ENCODE measurements around the gene TNS1. TPM values are rescaled to one million over a fixed set of nuclear protein-coding genes. Genes with fewer than 3 reads are reported as not detected.

The TNS1 gene
- total RNA-seq, 1 experiment from 2014 or later, result 3.4 TPM

DNA sequence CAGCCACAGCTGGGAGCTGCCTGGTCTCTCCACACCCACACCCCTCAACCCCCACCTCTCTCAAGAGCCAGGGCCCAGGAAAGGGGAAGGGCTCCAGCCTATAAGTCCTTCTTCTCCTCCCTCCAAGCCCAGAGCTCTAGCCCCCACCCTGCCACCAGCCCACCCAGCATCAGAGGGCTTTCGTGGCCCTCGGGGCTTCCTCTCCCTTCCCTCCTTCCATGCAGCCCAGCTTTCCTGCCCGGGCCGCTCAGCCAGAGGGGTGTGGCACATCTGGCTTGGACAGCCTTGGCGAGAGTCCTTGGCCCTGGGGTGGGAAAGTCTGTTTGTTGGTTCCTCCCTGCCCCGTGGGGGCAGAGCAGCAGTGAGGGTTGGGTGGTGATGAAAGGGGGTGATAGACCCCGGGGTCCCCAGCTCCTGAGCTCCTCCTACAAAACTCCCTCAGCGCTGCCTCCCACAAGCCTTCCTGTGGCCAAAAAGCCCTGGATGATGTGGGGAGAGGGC is 7.0 kb downstream of the TNS1 start:
- no peak overlapping the region for H3K27ac ChIP-seq (ENCODE audit: insufficient read length, low read depth, low read length)
- H2BK5ac ChIP-seq (ENCODE audit: insufficient read length, low read length), result no peak overlapping the region
- H3K79me2 ChIP-seq (ENCODE audit: insufficient read depth, low read length), result no peaks in the 10 kb centered on the region
- H3K79me1 ChIP-seq (ENCODE audit: insufficient read depth, low read depth, low read length, poor library complexity, severe bottlenecking), result no peaks in the 10 kb centered on the region
- H3K23me2 ChIP-seq (ENCODE audit: insufficient read length, low read depth, low read length, poor library complexity, severe bottlenecking), result no peaks in the 10 kb centered on the region
- H3K4me1 Mint-ChIP-seq, result peaks cover 5 to 23% of the 10 kb centered on the region in 2 experiments; a peak in 2 of 4 replicates
- no peak overlapping the region for H2BK12ac ChIP-seq (ENCODE audit: insufficient read length, low read depth, low read length)
- no peak for DNase-seq
- H2BK15ac ChIP-seq (ENCODE audit: low read depth, low read length), result no peak overlapping the region
- H3K4ac ChIP-seq (ENCODE audit: low read depth, low read length), result no peak overlapping the region
- no peak overlapping the region for H3K18ac ChIP-seq (ENCODE audit: insufficient read length, low read depth, low read length)
- H4K8ac ChIP-seq (replicated peaks; ENCODE audit: insufficient read length, low read depth, low read length), result no peak overlapping the region
- H2BK120ac ChIP-seq (ENCODE audit: low read depth, low read length, poor library complexity, severe bottlenecking), result no peak overlapping the region
- no peak overlapping the region for H3K4me3 Mint-ChIP-seq
- no peak overlapping the region for H3K9ac ChIP-seq (ENCODE audit: extremely low read depth, insufficient read length, low read length)
- H3K9me3 Mint-ChIP-seq, result no peaks in the 10 kb centered on the region
- H3K4me1 ChIP-seq (ENCODE audit: insufficient read depth, low read length), result no peaks in the 10 kb centered on the region
- H3K9me3 ChIP-seq (ENCODE audit: control insufficient read depth, low read depth, low read length), result no peaks in the 10 kb centered on the region
- H2AFZ ChIP-seq (ENCODE audit: low read length), result no peak overlapping the region
- no peak overlapping the region for H2AK5ac ChIP-seq (ENCODE audit: insufficient read length, low read length)
- peaks cover 35% of the 10 kb centered on the region for H3K27me3 Mint-ChIP-seq (ENCODE audit: low read depth)
- H3T11ph ChIP-seq (ENCODE audit: low read length), result no peak overlapping the region
- H3K23ac ChIP-seq (ENCODE audit: insufficient read length, low read depth, low read length), result no peak overlapping the region
- H3K4me2 ChIP-seq (ENCODE audit: insufficient read depth, insufficient read length, low read length), result no peak overlapping the region
- H4K5ac ChIP-seq (ENCODE audit: insufficient read length, low read depth, low read length), result no peak overlapping the region
- H3K14ac ChIP-seq (ENCODE audit: insufficient read depth, low read length), result no peak overlapping the region
- no peak overlapping the region for H3K56ac ChIP-seq (ENCODE audit: insufficient read length, low read depth, low read length)
- TF ChIP-seq, protein P1, sequence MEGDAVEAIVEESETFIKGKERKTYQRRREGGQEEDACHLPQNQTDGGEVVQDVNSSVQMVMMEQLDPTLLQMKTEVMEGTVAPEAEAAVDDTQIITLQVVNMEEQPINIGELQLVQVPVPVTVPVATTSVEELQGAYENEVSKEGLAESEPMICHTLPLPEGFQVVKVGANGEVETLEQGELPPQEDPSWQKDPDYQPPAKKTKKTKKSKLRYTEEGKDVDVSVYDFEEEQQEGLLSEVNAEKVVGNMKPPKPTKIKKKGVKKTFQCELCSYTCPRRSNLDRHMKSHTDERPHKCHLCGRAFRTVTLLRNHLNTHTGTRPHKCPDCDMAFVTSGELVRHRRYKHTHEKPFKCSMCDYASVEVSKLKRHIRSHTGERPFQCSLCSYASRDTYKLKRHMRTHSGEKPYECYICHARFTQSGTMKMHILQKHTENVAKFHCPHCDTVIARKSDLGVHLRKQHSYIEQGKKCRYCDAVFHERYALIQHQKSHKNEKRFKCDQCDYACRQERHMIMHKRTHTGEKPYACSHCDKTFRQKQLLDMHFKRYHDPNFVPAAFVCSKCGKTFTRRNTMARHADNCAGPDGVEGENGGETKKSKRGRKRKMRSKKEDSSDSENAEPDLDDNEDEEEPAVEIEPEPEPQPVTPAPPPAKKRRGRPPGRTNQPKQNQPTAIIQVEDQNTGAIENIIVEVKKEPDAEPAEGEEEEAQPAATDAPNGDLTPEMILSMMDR (conservative IDR thresholded peaks at IDR 0.05), result no peak
- H3K27ac Mint-ChIP-seq, result no peak overlapping the region
- H4K20me1 ChIP-seq (ENCODE audit: control insufficient read depth, insufficient read depth, insufficient read length), result no peaks in the 10 kb centered on the region
- WGBS (ENCODE audit: extremely low coverage, insufficient read length, low lambda C conversion rate), result no CpG with 5 or more reads among the region's 8 CpGs
- H3K27me3 ChIP-seq (ENCODE audit: insufficient read depth, low read length), result no peaks in the 10 kb centered on the region
- H3K36me3 Mint-ChIP-seq (ENCODE audit: insufficient read depth in 1 of 3, low read depth in 3 of 3), result no peaks in the 10 kb centered on the region
- H2BK20ac ChIP-seq (ENCODE audit: low read depth, low read length, poor library complexity, severe bottlenecking), result no peak overlapping the region
- H4K91ac ChIP-seq (ENCODE audit: insufficient read length, low read depth, low read length), result no peak overlapping the region
